ENCODE results near the gene GOLGA8M.
"Not testable (repeated sequence)": the region's sequence is repeated elsewhere in the genome, so short reads cannot be mapped to it uniquely, and the experiment has no call there.

GRCh38 chr15:28719626-28720025 lies 7.4 kb upstream of the GOLGA8M start:
- not testable (repeated sequence) for TF ChIP-seq EGR1 (IDR thresholded peaks at IDR 0.05; ENCODE audit: borderline replicate concordance, low read depth, low read length); BACH1 (IDR thresholded peaks at IDR 0.05; ENCODE audit: low read length); CTCF (IDR thresholded peaks at IDR 0.05; ENCODE audit: control extremely low read depth in 1 of 3, insufficient read depth in 1 of 3, low read depth in 1 of 3, low read length in 3 of 3); TAF1 (IDR thresholded peaks at IDR 0.05; ENCODE audit: low read depth, low read length); JUND (IDR thresholded peaks at IDR 0.05; ENCODE audit: low read length); CHD2 (IDR thresholded peaks at IDR 0.05; ENCODE audit: low read length); MAX (IDR thresholded peaks at IDR 0.05); SIN3A (conservative IDR thresholded peaks at IDR 0.05 in 1 of 2, IDR thresholded peaks at IDR 0.05 in 1 of 2; ENCODE audit: low read depth in 1 of 2, low read length in 2 of 2); ZNF274 (IDR thresholded peaks at IDR 0.05; ENCODE audit: borderline replicate concordance, extremely low read depth, low read length); SP1 (IDR thresholded peaks at IDR 0.05; ENCODE audit: low read depth, low read length)
- TF ChIP-seq, protein P1, sequence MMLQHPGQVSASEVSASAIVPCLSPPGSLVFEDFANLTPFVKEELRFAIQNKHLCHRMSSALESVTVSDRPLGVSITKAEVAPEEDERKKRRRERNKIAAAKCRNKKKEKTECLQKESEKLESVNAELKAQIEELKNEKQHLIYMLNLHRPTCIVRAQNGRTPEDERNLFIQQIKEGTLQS (IDR thresholded peaks at IDR 0.05; ENCODE audit: insufficient read depth, low read depth, low read length), result not testable (repeated sequence)

Data from H1 (cell line).